Measurements from ENCODE around the gene TUSC2.

- TF ChIP-seq CHD1 (IDR thresholded peaks at IDR 0.05; ENCODE audit: low read depth, low read length): no peak
- TF ChIP-seq SUZ12 (IDR thresholded peaks at IDR 0.05; ENCODE audit: low read length): no peak
- no peak for TF ChIP-seq TAF1 (IDR thresholded peaks at IDR 0.05; ENCODE audit: low read depth, low read length)
- TF ChIP-seq, protein P1, sequence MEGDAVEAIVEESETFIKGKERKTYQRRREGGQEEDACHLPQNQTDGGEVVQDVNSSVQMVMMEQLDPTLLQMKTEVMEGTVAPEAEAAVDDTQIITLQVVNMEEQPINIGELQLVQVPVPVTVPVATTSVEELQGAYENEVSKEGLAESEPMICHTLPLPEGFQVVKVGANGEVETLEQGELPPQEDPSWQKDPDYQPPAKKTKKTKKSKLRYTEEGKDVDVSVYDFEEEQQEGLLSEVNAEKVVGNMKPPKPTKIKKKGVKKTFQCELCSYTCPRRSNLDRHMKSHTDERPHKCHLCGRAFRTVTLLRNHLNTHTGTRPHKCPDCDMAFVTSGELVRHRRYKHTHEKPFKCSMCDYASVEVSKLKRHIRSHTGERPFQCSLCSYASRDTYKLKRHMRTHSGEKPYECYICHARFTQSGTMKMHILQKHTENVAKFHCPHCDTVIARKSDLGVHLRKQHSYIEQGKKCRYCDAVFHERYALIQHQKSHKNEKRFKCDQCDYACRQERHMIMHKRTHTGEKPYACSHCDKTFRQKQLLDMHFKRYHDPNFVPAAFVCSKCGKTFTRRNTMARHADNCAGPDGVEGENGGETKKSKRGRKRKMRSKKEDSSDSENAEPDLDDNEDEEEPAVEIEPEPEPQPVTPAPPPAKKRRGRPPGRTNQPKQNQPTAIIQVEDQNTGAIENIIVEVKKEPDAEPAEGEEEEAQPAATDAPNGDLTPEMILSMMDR (IDR thresholded peaks at IDR 0.05; ENCODE audit: control extremely low read depth in 1 of 3, insufficient read depth in 1 of 3, low read depth in 1 of 3, low read length in 3 of 3): no peak
- TF ChIP-seq RAD21 (IDR thresholded peaks at IDR 0.05 in 1 of 2, conservative IDR thresholded peaks at IDR 0.05 in 1 of 2; ENCODE audit: low read depth in 2 of 2, low read length in 2 of 2): no peak
- TF ChIP-seq POLR2A (IDR thresholded peaks at IDR 0.05; ENCODE audit: control extremely low read depth in 1 of 2, low read depth in 2 of 2, low read length in 2 of 2): no peak
- no peak for TF ChIP-seq KDM1A (IDR thresholded peaks at IDR 0.05; ENCODE audit: borderline replicate concordance, low read length)
- TF ChIP-seq EZH2 (IDR thresholded peaks at IDR 0.05; ENCODE audit: low read depth, low read length, severe bottlenecking): no peak
- TF ChIP-seq MAX (IDR thresholded peaks at IDR 0.05): no peak
- no peak for TF ChIP-seq CEBPB (IDR thresholded peaks at IDR 0.05; ENCODE audit: low read depth, low read length)
- no peak for TF ChIP-seq SIRT6 (IDR thresholded peaks at IDR 0.05; ENCODE audit: low read length)
- TF ChIP-seq YY1 (IDR thresholded peaks at IDR 0.05; ENCODE audit: low read depth, low read length): no peak
These were observed 27.9 kb downstream of the TUSC2 start for GRCh38 chr3:50299929-50300680.
